ENCODE results near the gene LHX6. TPM values are rescaled to one million over a fixed set of nuclear protein-coding genes. Genes with fewer than 3 reads are reported as not detected.
A peak's percentile ranks its signal among the peaks of the same experiment; 100 is the strongest.

The LHX6 gene
- total and polyA plus RNA-seq, 9 donors = 3.7 to 6.9 (median 5.8) TPM

DNA sequence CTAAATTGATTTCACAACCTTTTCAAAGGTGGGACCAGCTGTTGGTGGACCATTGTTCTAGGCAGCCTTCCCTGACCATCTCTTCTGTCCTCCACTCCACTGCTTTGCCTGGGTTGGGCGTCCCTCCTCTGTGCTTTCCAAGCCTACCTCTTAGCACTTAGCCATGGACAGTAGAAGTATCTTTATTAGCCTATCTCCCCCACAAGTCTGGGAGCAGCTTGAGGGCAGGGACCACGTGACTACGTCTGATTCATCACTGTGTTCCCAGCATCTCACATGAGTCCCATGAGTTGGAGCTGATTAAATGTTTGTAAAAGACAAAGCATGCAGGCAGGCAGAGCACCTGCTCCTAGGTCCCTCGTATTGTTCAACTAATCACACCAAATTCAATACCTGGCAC is 48.1 kb downstream of the LHX6 start:
- no peak overlapping the region for H3K27ac ChIP-seq (ENCODE audit: low read length)
- peaks cover 9% of the 10 kb centered on the region for H3K27me3 ChIP-seq (ENCODE audit: control insufficient read depth, insufficient read depth, low read length)
- H3K9me3 ChIP-seq (replicated peaks; ENCODE audit: control insufficient read depth, low read depth, low read length) = no peaks in the 10 kb centered on the region
- WGBS (ENCODE audit: insufficient coverage) = 67% methylated on average over 1 of the region's 4 CpGs
- H3K4me1 ChIP-seq (ENCODE audit: control insufficient read depth, insufficient read depth, low read length) = no peaks in the 10 kb centered on the region
- no peak overlapping the region for H3K4me3 ChIP-seq (ENCODE audit: low read length)
- DNase-seq = no peak
- no peaks in the 10 kb centered on the region for H3K36me3 ChIP-seq (ENCODE audit: control insufficient read depth, insufficient read depth, low read length)

DNA sequence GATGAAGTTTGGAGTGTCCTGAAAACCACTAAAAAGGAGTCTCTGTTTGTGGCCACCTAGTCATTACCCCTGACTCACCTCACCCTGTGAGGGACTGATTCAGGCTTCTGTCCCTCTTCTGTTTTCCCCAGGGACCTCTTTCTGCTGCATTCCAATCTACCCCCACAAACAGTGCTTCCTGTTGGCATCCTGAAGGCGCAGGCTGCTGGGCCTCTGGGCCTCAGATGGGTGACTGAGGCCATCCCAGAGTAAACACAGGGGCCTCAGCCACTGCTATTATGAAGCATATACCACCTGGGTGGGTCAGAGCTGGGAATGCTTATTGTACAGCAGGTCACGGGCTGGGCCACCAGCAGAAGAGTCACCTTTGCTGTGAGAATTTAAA is 49.1 kb downstream of the LHX6 start:
- no peaks in the 10 kb centered on the region for H3K9me3 ChIP-seq (replicated peaks; ENCODE audit: control insufficient read depth, low read depth, low read length)
- H3K27me3 ChIP-seq (ENCODE audit: control insufficient read depth, insufficient read depth, low read length) = peaks cover 10% of the 10 kb centered on the region
- no peaks in the 10 kb centered on the region for H3K4me1 ChIP-seq (ENCODE audit: control insufficient read depth, insufficient read depth, low read length)
- no peak for DNase-seq
- H3K36me3 ChIP-seq (ENCODE audit: control insufficient read depth, insufficient read depth, low read length) = no peaks in the 10 kb centered on the region
- 51% methylated on average over 2 of the region's 2 CpGs for WGBS (ENCODE audit: insufficient coverage)
- no peak overlapping the region for H3K27ac ChIP-seq (ENCODE audit: low read length)
- H3K4me3 ChIP-seq (ENCODE audit: low read length) = no peak overlapping the region

DNA sequence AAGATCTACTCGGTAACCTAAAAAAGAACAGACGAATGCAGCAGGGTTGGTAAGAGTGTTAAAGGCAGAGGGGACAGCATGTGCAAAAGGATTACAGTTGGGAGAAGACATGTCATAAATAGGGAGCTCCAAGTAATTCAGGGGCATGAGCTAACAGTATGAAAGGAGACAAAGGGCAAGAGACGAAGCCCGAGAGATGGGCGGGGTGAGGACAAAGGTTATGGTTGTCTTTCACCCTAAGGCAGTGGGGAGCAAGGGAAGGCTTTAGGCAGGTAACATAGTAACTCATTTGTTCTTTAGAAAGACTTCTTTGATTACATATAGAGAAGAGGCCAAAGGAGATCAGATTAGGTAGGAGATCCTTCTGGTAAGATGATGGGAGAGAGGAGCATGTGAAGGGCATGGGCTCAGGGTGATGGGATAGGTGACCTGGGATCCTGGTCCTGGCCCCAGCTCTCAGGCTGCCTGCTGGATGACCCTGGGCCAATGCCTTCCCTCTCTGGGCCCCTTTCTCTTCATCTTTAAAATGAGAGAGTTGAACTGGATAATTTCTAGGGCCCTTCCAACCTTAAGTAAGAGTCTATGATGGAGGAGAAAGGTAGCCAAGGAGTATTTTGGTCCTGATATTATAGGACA is 49.6 kb downstream of the LHX6 start:
- Histone ChIP-seq H3K9me3 (replicated peaks; ENCODE audit: control insufficient read depth, low read depth, low read length) (no peaks in the 10 kb centered on the region), H3K4me3 (ENCODE audit: low read length) (no peak overlapping the region), H3K27ac (ENCODE audit: low read length) (no peak overlapping the region), H3K27me3 (ENCODE audit: control insufficient read depth, insufficient read depth, low read length) (peaks cover 10% of the 10 kb centered on the region), H3K36me3 (ENCODE audit: control insufficient read depth, insufficient read depth, low read length) (no peaks in the 10 kb centered on the region), H3K4me1 (ENCODE audit: control insufficient read depth, insufficient read depth, low read length) (no peaks in the 10 kb centered on the region)
- DNase-seq = no peak
- 89% methylated on average over 5 of the region's 5 CpGs for WGBS (ENCODE audit: insufficient coverage)

DNA sequence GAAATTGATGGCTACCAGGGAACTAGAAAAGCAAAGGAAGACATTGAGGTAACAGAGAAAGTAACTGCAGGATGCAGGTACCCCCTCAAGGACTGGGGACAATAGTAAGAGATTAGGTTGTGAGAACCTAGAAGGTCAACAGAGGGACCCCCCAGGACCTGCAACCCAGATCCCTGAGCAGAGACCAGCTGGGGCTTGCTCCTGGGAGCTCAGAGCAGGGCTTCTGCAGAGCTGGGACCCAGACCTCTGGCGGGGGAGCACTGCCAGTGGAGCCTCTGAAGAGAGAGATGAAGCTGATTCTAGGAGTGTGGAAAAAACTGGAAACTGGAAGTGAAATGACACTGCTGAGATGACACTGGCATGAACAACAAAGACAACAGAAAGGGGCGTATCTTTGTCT is 51.8 kb downstream of the LHX6 start:
- H3K27ac ChIP-seq (ENCODE audit: low read length) = no peak overlapping the region
- H3K9me3 ChIP-seq (replicated peaks; ENCODE audit: control insufficient read depth, low read depth, low read length) = no peaks in the 10 kb centered on the region
- no peak overlapping the region for H3K4me3 ChIP-seq (ENCODE audit: low read length)
- WGBS (ENCODE audit: insufficient coverage) = 77% methylated on average over 2 of the region's 2 CpGs
- H3K27me3 ChIP-seq (ENCODE audit: control insufficient read depth, insufficient read depth, low read length) = peaks cover 15% of the 10 kb centered on the region
- no peaks in the 10 kb centered on the region for H3K4me1 ChIP-seq (ENCODE audit: control insufficient read depth, insufficient read depth, low read length)
- DNase-seq = no peak
- no peaks in the 10 kb centered on the region for H3K36me3 ChIP-seq (ENCODE audit: control insufficient read depth, insufficient read depth, low read length)

DNA sequence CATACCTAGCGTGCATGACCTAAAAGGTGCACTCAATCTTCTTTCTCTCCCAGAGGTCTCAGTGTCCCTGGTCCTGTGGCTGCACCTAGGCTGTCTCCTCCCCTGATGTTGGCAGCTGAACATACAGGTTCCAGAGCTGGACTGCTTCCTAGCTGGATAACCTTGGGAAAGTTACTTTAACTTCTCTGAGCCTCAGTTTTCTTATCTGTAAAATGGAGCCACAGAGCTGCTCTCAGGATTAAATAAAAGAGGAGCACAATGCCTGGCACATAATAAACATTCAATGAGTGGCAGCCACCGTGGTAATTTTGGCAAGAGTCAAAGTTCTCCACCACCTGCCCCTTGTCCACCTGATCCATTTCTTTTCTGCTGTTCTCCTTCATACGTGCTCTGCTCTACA is 55.1 kb downstream of the LHX6 start:
- H3K36me3 ChIP-seq (ENCODE audit: control insufficient read depth, insufficient read depth, low read length) = no peaks in the 10 kb centered on the region
- no peaks in the 10 kb centered on the region for H3K9me3 ChIP-seq (replicated peaks; ENCODE audit: control insufficient read depth, low read depth, low read length)
- no peak overlapping the region for H3K4me3 ChIP-seq (ENCODE audit: low read length)
- H3K27ac ChIP-seq (ENCODE audit: low read length) = no peak overlapping the region
- H3K4me1 ChIP-seq (ENCODE audit: control insufficient read depth, insufficient read depth, low read length) = no peaks in the 10 kb centered on the region
- peaks cover 11% of the 10 kb centered on the region for H3K27me3 ChIP-seq (ENCODE audit: control insufficient read depth, insufficient read depth, low read length)
- WGBS (ENCODE audit: insufficient coverage) = 81% methylated on average over 3 of the region's 3 CpGs
- no peak for DNase-seq

DNA sequence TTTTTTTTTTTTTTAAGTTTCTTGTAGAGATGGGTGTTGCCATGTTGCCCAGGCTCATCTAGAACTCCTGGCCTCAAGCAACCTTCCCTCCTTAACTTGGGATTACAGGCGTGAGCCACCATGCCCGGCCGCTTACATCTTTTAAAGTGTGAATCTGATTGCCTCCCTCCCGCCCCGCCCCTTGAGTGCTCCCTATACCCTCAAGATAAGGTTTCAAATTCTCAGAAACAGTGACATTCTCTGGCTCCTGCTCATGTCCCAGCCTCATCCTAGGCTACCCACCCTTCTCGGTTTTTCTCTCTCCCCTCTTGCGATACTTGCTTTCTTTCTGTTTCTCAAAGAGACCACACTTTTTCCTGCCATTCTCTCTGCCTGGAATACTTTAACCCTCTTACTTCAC is 56.6 kb downstream of the LHX6 start:
- no peak for DNase-seq
- Histone ChIP-seq H3K4me3 (ENCODE audit: low read length) (no peak overlapping the region), H3K36me3 (ENCODE audit: control insufficient read depth, insufficient read depth, low read length) (no peaks in the 10 kb centered on the region), H3K27ac (ENCODE audit: low read length) (no peak overlapping the region), H3K4me1 (ENCODE audit: control insufficient read depth, insufficient read depth, low read length) (no peaks in the 10 kb centered on the region), H3K27me3 (ENCODE audit: control insufficient read depth, insufficient read depth, low read length) (peaks cover 10% of the 10 kb centered on the region), H3K9me3 (replicated peaks; ENCODE audit: control insufficient read depth, low read depth, low read length) (no peaks in the 10 kb centered on the region)
- WGBS (ENCODE audit: insufficient coverage) = 69% methylated on average over 7 of the region's 7 CpGs

DNA sequence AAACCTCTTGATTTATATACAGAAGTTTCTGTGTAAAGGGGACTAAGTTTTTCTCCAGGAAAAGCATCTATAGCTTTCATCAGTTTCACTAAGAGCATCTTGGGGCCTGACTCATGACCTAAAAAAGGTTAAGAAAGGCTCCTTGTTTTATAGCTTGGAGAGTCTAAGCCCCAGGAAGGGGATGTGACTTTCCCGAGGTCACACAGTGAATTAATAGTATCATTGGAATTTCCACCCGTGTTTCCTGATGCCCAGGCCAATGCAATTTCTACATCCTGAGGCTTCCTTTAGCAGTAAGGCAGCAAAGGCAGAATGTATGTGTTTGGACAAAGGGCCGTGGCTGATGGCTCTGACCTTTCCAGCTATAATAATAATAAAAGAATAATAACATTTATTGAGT is 60.4 kb downstream of the LHX6 start:
- H3K27me3 ChIP-seq (ENCODE audit: control insufficient read depth, insufficient read depth, low read length) = peaks cover 8% of the 10 kb centered on the region
- H3K4me1 ChIP-seq (ENCODE audit: control insufficient read depth, insufficient read depth, low read length) = no peaks in the 10 kb centered on the region
- DNase-seq = no peak
- no peak overlapping the region for H3K27ac ChIP-seq (ENCODE audit: low read length)
- H3K9me3 ChIP-seq (replicated peaks; ENCODE audit: control insufficient read depth, low read depth, low read length) = no peaks in the 10 kb centered on the region
- H3K36me3 ChIP-seq (ENCODE audit: control insufficient read depth, insufficient read depth, low read length) = no peaks in the 10 kb centered on the region
- WGBS (ENCODE audit: insufficient coverage) = 60% methylated on average over 1 of the region's 3 CpGs
- no peak overlapping the region for H3K4me3 ChIP-seq (ENCODE audit: low read length)

DNA sequence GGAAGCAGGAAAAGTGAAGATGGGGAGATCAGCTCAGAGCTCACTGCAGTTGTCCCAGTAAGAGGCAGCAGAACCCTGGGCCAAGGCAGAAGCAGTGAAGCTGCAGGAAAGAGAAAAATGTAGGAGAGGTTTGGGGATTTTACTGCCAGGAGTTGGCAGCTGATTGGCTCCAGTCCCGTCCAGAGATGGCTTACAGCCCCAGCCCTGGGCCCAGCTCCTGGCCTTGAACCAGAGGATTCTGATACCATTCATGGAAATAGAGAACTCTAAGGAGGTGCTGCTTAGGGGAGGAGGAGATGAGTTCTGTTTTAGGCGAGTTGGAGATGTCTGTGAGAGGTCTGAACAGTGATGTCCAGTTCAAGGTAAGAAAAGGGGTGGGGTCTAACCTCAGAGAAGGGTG is 64.5 kb downstream of the LHX6 start:
- Histone ChIP-seq H3K27me3 (ENCODE audit: control insufficient read depth, insufficient read depth, low read length) (peaks cover 2% of the 10 kb centered on the region), H3K27ac (ENCODE audit: low read length) (no peak overlapping the region), H3K4me3 (ENCODE audit: low read length) (no peak overlapping the region), H3K4me1 (ENCODE audit: control insufficient read depth, insufficient read depth, low read length) (peaks cover 3% of the 10 kb centered on the region), H3K9me3 (replicated peaks; ENCODE audit: control insufficient read depth, low read depth, low read length) (peaks cover 5% of the 10 kb centered on the region), H3K36me3 (ENCODE audit: control insufficient read depth, insufficient read depth, low read length) (no peaks in the 10 kb centered on the region)
- peak; percentile 23 for DNase-seq
- 19% methylated on average over 2 of the region's 2 CpGs for WGBS (ENCODE audit: insufficient coverage)

DNA sequence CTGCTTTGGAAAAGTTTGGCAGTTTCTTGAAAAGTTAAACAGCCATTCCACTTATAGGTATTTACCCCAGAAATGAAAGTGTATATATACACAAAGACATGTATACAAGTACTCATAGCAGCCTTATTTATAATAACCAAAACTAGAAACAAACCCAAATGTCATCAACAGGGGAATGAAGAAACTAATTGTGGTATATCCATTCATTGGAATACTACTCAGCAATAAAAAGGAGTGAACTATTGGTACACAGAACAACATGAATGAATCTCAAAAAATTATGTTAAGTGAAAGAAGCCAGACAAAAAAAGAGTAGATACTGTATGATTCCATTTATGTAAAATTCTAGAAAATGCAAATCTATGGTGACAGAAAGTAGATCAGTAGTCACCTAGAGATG is 66.3 kb downstream of the LHX6 start:
- no peak overlapping the region for H3K4me3 ChIP-seq (ENCODE audit: low read length)
- H3K27ac ChIP-seq (ENCODE audit: low read length) = no peak overlapping the region
- peaks cover 2% of the 10 kb centered on the region for H3K36me3 ChIP-seq (ENCODE audit: control insufficient read depth, insufficient read depth, low read length)
- peaks cover 5% of the 10 kb centered on the region for H3K9me3 ChIP-seq (replicated peaks; ENCODE audit: control insufficient read depth, low read depth, low read length)
- peaks cover 7% of the 10 kb centered on the region for H3K4me1 ChIP-seq (ENCODE audit: control insufficient read depth, insufficient read depth, low read length)
- DNase-seq = no peak
- H3K27me3 ChIP-seq (ENCODE audit: control insufficient read depth, insufficient read depth, low read length) = peaks cover 2% of the 10 kb centered on the region

DNA sequence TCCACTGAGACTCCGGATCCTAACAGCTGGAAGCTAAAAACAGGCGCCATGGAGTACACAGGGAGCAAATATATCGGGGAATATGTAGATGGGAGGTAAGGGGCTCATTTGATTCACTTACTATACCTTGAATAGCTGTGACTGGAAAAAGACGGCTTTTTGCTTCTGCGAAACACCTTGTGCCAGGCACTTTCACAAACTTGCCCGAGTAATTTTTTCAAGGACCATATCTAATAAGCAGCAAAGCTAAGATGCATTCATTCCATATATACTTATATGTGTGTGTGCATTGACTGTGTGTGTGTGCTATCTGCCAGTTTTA is 68.9 kb downstream of the LHX6 start:
- peaks cover 2% of the 10 kb centered on the region for H3K27me3 ChIP-seq (ENCODE audit: control insufficient read depth, insufficient read depth, low read length)
- H3K4me1 ChIP-seq (ENCODE audit: control insufficient read depth, insufficient read depth, low read length) = peaks cover 7% of the 10 kb centered on the region
- DNase-seq = no peak
- no CpG with 5 or more reads among the region's 6 CpGs for WGBS (ENCODE audit: insufficient coverage)
- peak overlapping the region; percentile 95 for H3K4me3 ChIP-seq (ENCODE audit: low read length)
- peak overlapping the region; percentile 32 for H3K27ac ChIP-seq (ENCODE audit: low read length)
- peaks cover 2% of the 10 kb centered on the region for H3K36me3 ChIP-seq (ENCODE audit: control insufficient read depth, insufficient read depth, low read length)
- peaks cover 5% of the 10 kb centered on the region for H3K9me3 ChIP-seq (replicated peaks; ENCODE audit: control insufficient read depth, low read depth, low read length)
